ENCODE measurements around the gene SKOR1.

DNA sequence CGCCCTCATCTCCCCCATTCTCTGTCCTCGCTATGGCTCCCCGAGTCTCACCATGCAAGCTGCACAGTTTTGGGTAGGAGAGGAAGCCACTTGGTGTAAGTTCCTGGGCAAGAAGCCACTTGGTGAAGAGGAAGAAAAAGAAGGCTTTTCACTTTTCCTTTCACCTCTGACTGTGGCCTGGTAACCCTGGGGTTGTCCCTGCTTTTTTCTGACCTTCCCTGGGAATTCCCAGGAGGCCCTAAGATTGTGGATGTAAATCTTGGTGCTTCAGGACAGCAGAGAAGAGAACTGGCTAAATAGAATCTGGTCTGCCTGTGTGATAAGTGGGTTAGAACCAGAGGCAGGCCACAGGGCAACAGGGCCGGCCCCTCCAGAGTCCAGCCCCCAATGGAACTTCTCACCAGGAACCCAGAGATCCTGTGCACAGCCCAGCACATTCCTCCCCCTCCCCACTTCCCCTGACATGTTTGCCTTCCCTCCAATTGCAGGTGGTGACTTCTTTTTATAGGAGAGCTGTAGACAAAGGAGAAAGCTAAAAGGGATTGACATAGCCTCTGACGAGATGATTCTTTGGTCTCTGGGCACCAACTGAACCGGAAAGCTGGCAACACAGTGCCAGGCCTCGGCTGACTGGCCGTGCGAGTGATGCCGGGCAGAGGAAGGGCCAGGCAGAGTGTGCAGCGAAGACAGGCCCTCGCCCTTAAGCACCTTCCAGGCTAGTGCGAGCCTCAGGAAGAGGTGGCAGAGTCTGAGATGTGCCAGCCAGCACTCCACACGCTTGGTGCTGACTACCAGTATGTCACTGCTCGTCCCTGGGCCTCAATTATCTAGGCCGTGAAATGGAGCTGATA lies 19.4 kb upstream of the SKOR1 start:
- TF ChIP-seq, protein P1, sequence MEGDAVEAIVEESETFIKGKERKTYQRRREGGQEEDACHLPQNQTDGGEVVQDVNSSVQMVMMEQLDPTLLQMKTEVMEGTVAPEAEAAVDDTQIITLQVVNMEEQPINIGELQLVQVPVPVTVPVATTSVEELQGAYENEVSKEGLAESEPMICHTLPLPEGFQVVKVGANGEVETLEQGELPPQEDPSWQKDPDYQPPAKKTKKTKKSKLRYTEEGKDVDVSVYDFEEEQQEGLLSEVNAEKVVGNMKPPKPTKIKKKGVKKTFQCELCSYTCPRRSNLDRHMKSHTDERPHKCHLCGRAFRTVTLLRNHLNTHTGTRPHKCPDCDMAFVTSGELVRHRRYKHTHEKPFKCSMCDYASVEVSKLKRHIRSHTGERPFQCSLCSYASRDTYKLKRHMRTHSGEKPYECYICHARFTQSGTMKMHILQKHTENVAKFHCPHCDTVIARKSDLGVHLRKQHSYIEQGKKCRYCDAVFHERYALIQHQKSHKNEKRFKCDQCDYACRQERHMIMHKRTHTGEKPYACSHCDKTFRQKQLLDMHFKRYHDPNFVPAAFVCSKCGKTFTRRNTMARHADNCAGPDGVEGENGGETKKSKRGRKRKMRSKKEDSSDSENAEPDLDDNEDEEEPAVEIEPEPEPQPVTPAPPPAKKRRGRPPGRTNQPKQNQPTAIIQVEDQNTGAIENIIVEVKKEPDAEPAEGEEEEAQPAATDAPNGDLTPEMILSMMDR (conservative IDR thresholded peaks at IDR 0.05 in 1 of 2, IDR thresholded peaks at IDR 0.05 in 1 of 2; ENCODE audit: low read depth in 1 of 2, low read length in 2 of 2): no peak
- no peak for TF ChIP-seq EZH2 (IDR thresholded peaks at IDR 0.05; ENCODE audit: low read length, missing control alignments)

All from fibroblast of lung (primary cell).